Kidney (tissue), 14 donors: ENCODE measurements around the gene RNF207. TPM values are rescaled to one million over a fixed set of nuclear protein-coding genes. Genes with fewer than 3 reads are reported as not detected.

Experiments
- DNase-seq, 5 donors: peaks; one replicate each; pipeline ENCODE4 v3.0.0-alpha.2; 2013 to 2020
- FAIRE-seq: peaks from 2 replicates; lab custom pipeline; 2012; peaks lifted over from hg19 to GRCh38; lab: Jason Lieb, UNC
- H3K27ac ChIP-seq, 2 donors: one replicate each; pipeline ENCODE4 v1.7.0; 2013; ENCODE audit warnings: low read depth in 2 of 2, low read length in 2 of 2, inconsistent platforms in 1 of 2
- H3K27me3 ChIP-seq: one replicate; pipeline ENCODE4 v1.7.1; 2013; ENCODE audit warnings: low read length, inconsistent platforms; ENCODE audit not compliant: control insufficient read depth, insufficient read depth
- H3K36me3 ChIP-seq, 3 donors: one replicate each; pipeline versions ENCODE4 v1.7.0 to v1.7.1; 2013; ENCODE audit warnings: low read length in 3 of 3, control low read depth in 1 of 3, inconsistent platforms in 1 of 3; ENCODE audit not compliant: insufficient read depth in 3 of 3, control insufficient read depth in 2 of 3
- H3K4me1 ChIP-seq, 3 donors: one replicate each; pipeline versions ENCODE4 v1.7.0 to v1.7.1; 2013; ENCODE audit warnings: low read length in 3 of 3, inconsistent platforms in 1 of 3, low read depth in 1 of 3; ENCODE audit not compliant: control insufficient read depth in 2 of 3, insufficient read depth in 2 of 3
- H3K4me3 ChIP-seq, 3 donors: one replicate each; pipeline versions ENCODE4 v1.7.0 to v1.8.1; 2013; ENCODE audit warnings: low read length in 3 of 3, control low read depth in 1 of 3, inconsistent platforms in 1 of 3
- H3K9ac ChIP-seq, 3 donors: one replicate each; pipeline versions ENCODE4 v1.7.0 to v1.7.1; 2013; ENCODE audit warnings: low read length in 3 of 3, control low read depth in 1 of 3, inconsistent platforms in 1 of 3
- H3K9me3 ChIP-seq, 3 donors: one replicate each; pipeline versions ENCODE4 v1.7.0 to v1.7.1; 2013; ENCODE audit warnings: low read length in 3 of 3, control low read depth in 1 of 3, inconsistent platforms in 1 of 3; ENCODE audit not compliant: control insufficient read depth in 2 of 3, insufficient read depth in 1 of 3
- CTCF ChIP-seq: IDR thresholded peaks from 3 replicates; pipeline ENCODE4 v1.5.1; 2012; ENCODE audit warnings: mild to moderate bottlenecking, moderate library complexity, borderline replicate concordance; ENCODE audit not compliant: insufficient read depth; ENCODE audit errors: extremely low read depth
- intact Hi-C: fragments of 100-400 bp; cut with DNase I; formaldehyde crosslinking; loops from one replicate; pipeline ENCODE4 v1.11.1; 2022
- polyA plus RNA-seq: library from polyadenylated mRNA; stranded (reverse); fragments of 350-450 nt; fragmentation: Illumina TruSeq; extraction: RNeasy Lipid Tissue Mini Kit (QIAGEN cat#74804); gene quantifications from one replicate; pipeline ENCODE4 v1.2.3, GENCODE V29; 2014; ENCODE audit warnings: low read depth, low replicate concordance; ENCODE audit not compliant: insufficient read depth
- total RNA-seq: library from RNA; stranded (reverse); fragmentation: NEBNext Ultra II Directional; extraction: Animal tissue kit (Norgen Biotek cat#: 25700); gene quantifications from one replicate; pipeline ENCODE4 v1.2.1, GENCODE V29; 2021
- donor health status: control.
- donor health status: control.
- donor health status: control.
- donor health status: control.
- donor health status: control.
- donor health status: DM: yes; HTN: yes; CAD: no.
- donor health status: Normal renal cell carcinoma (clear cell type).

RNF207 gene
- total and polyA plus RNA-seq, 2 donors from 2014 or later, result 7.7 to 43.6 TPM

GRCh38 chr1:6246497-6247467 lies 40.9 kb downstream of the RNF207 start:
- Histone ChIP-seq H3K9me3 (no peaks in the 10 kb centered on the region), H3K4me1 (peaks cover 0 to 4% (median 0%) of the 10 kb centered on the region in 3 donors), H3K4me3 (no peak overlapping the region), H3K36me3 (no peaks in the 10 kb centered on the region), H3K27ac (no peak overlapping the region), H3K27me3 (peaks cover 22% of the 10 kb centered on the region), H3K9ac (no peak overlapping the region)
- DNase-seq, result peak; percentile 84 to 94 (median 92)
- FAIRE-seq, result no peak
- TF ChIP-seq CTCF, result peak; percentile 97
- intact Hi-C loops, result loop anchor here (10.0 kb wide), 1 partner anchor 192 kb away; no protein-coding TSS in a partner anchor

- FAIRE-seq, result no peak
- Histone ChIP-seq H3K27ac (no peak overlapping the region), H3K4me3 (no peak overlapping the region), H3K9ac (no peak overlapping the region), H3K4me1 (peaks cover 0 to 4% (median 0%) of the 10 kb centered on the region in 3 donors), H3K9me3 (no peaks in the 10 kb centered on the region), H3K36me3 (no peaks in the 10 kb centered on the region), H3K27me3 (peaks cover 22% of the 10 kb centered on the region)
- TF ChIP-seq CTCF, result no peak
- peak in 2 of 5 donors; percentile 53 to 63 for DNase-seq
- intact Hi-C loops, result loop anchor here (10.0 kb wide), 1 partner anchor 193 kb away; no protein-coding TSS in a partner anchor
These were observed 41.7 kb downstream of the RNF207 start for GRCh38 chr1:6247651-6248050.

- H3K9ac ChIP-seq, result no peak overlapping the region
- no peak for FAIRE-seq
- H3K27me3 ChIP-seq, result peaks cover 16% of the 10 kb centered on the region
- intact Hi-C loops, result loop anchor here (10.0 kb wide), 1 partner anchor 193 kb away; no protein-coding TSS in a partner anchor
- H3K4me1 ChIP-seq, result peaks cover 0 to 4% (median 0%) of the 10 kb centered on the region in 3 donors
- no peak for TF ChIP-seq CTCF
- H3K4me3 ChIP-seq, result no peak overlapping the region
- no peak overlapping the region for H3K27ac ChIP-seq
- peak in 2 of 5 donors; percentile 47 to 74 for DNase-seq
- H3K36me3 ChIP-seq, result no peaks in the 10 kb centered on the region
- no peaks in the 10 kb centered on the region for H3K9me3 ChIP-seq
These were observed 42.4 kb downstream of the RNF207 start for GRCh38 chr1:6248161-6248776.
